NCI-H1436 (cell line): ENCODE results near the gene RUNX3.
"Not testable (repeated sequence)": the region's sequence is repeated elsewhere in the genome, so short reads cannot be mapped to it uniquely, and the experiment has no call there.

ENCODE experiments used
- DNase-seq: peaks from one replicate; lab custom pipeline; 2025; lab: John Stamatoyannopoulos, UW

RUNX3 gene

GRCh38 chr1:24930260-24931145 is at the start of gene RUNX3:
Gene RUNX3 (minus strand): TSS chr1:24930276. CDS start chr1:24929868, 408 bp downstream.
- DNase-seq, result peak; percentile 82

GRCh38 chr1:24979232-24979631 is 49.2 kb upstream of the RUNX3 start:
- DNase-seq, result not testable (repeated sequence)

GRCh38 chr1:24978383-24979032 is 48.4 kb upstream of the RUNX3 start:
- no peak for DNase-seq

- DNase-seq, result no peak
Observed at GRCh38 chr1:24975391-24975790, 45.3 kb upstream of the RUNX3 start.

- no peak for DNase-seq
Observed at GRCh38 chr1:24973315-24973714, 43.2 kb upstream of the RUNX3 start.

- DNase-seq, result no peak
Observed at GRCh38 chr1:24972915-24973242, 42.8 kb upstream of the RUNX3 start.

GRCh38 chr1:24972221-24972914 is 42.3 kb upstream of the RUNX3 start:
- DNase-seq, result no peak

- no peak for DNase-seq
Observed at GRCh38 chr1:24970926-24971875, 41.1 kb upstream of the RUNX3 start.

GRCh38 chr1:24970399-24970753 is 40.3 kb upstream of the RUNX3 start:
- DNase-seq, result no peak

GRCh38 chr1:24969596-24970398 is 39.7 kb upstream of the RUNX3 start:
- DNase-seq, result no peak

- no peak for DNase-seq
Observed at GRCh38 chr1:24968941-24969585, 39.0 kb upstream of the RUNX3 start.

GRCh38 chr1:24967962-24968361 is 37.9 kb upstream of the RUNX3 start:
- no peak for DNase-seq

- no peak for DNase-seq
Observed at GRCh38 chr1:24967555-24967954, 37.5 kb upstream of the RUNX3 start.

GRCh38 chr1:24966724-24967346 is 36.8 kb upstream of the RUNX3 start:
- no peak for DNase-seq

GRCh38 chr1:24966121-24966723 is 36.1 kb upstream of the RUNX3 start:
- no peak for DNase-seq

- DNase-seq, result no peak
Observed at GRCh38 chr1:24965571-24965930, 35.5 kb upstream of the RUNX3 start.

GRCh38 chr1:24964811-24965570 is 34.9 kb upstream of the RUNX3 start:
- DNase-seq, result no peak

- no peak for DNase-seq
Observed at GRCh38 chr1:24963943-24964693, 34.0 kb upstream of the RUNX3 start.
